ENCODE data around the gene CAMK2B. TPM values are rescaled to one million over a fixed set of nuclear protein-coding genes. Genes with fewer than 3 reads are reported as not detected.

The CAMK2B gene
- total RNA-seq, 1 donor, result not detected

- no peak overlapping the region for H3K4me3 ChIP-seq (ENCODE audit: low read depth, low read length)
- TF ChIP-seq CTCF (IDR thresholded peaks at IDR 0.05; ENCODE audit: insufficient read depth, low read depth, low read length), result no peak
- DNase-seq (ENCODE audit: low read depth), result no peak
Measured at GRCh38 chr7:44276571-44277221, 48.7 kb downstream of the CAMK2B start.

GRCh38 chr7:44275957-44276570 is 49.3 kb downstream of the CAMK2B start:
- H3K4me3 ChIP-seq (ENCODE audit: low read depth, low read length), result no peak overlapping the region
- no peak for TF ChIP-seq CTCF (IDR thresholded peaks at IDR 0.05; ENCODE audit: insufficient read depth, low read depth, low read length)
- DNase-seq (ENCODE audit: low read depth), result no peak

GRCh38 chr7:44275146-44275545 is 50.2 kb downstream of the CAMK2B start:
- no peak overlapping the region for H3K4me3 ChIP-seq (ENCODE audit: low read depth, low read length)
- no peak for TF ChIP-seq CTCF (IDR thresholded peaks at IDR 0.05; ENCODE audit: insufficient read depth, low read depth, low read length)
- DNase-seq (ENCODE audit: low read depth), result no peak

- H3K4me3 ChIP-seq (ENCODE audit: low read depth, low read length), result no peak overlapping the region
- no peak for TF ChIP-seq CTCF (IDR thresholded peaks at IDR 0.05; ENCODE audit: insufficient read depth, low read depth, low read length)
- DNase-seq (ENCODE audit: low read depth), result no peak
Measured at GRCh38 chr7:44274623-44274975, 50.8 kb downstream of the CAMK2B start.

- DNase-seq (ENCODE audit: low read depth), result no peak
- TF ChIP-seq CTCF (IDR thresholded peaks at IDR 0.05; ENCODE audit: insufficient read depth, low read depth, low read length), result no peak
- no peak overlapping the region for H3K4me3 ChIP-seq (ENCODE audit: low read depth, low read length)
Measured at GRCh38 chr7:44273681-44274622, 51.4 kb downstream of the CAMK2B start.

- DNase-seq (ENCODE audit: low read depth), result no peak
- TF ChIP-seq CTCF (IDR thresholded peaks at IDR 0.05; ENCODE audit: insufficient read depth, low read depth, low read length), result no peak
- no peak overlapping the region for H3K4me3 ChIP-seq (ENCODE audit: low read depth, low read length)
Measured at GRCh38 chr7:44272981-44273380, 52.4 kb downstream of the CAMK2B start.

Measured in fibroblast of villous mesenchyme (primary cell).